GM20000 (cell line): ENCODE data around the gene CYP2A7.
"Not testable (repeated sequence)": the region's sequence is repeated elsewhere in the genome, so short reads cannot be mapped to it uniquely, and the experiment has no call there.

Experiments
- DNase-seq: peaks from one replicate; pipeline ENCODE4 v3.0.0; 2012; ENCODE audit warnings: low spot score
- CTCF ChIP-seq: IDR thresholded peaks from 2 replicates; pipeline ENCODE4 v1.5.1; 2012; ENCODE audit warnings: mild to moderate bottlenecking, control low read depth; ENCODE audit errors: extremely low read depth, missing control alignments

The CYP2A7 gene, protein sequence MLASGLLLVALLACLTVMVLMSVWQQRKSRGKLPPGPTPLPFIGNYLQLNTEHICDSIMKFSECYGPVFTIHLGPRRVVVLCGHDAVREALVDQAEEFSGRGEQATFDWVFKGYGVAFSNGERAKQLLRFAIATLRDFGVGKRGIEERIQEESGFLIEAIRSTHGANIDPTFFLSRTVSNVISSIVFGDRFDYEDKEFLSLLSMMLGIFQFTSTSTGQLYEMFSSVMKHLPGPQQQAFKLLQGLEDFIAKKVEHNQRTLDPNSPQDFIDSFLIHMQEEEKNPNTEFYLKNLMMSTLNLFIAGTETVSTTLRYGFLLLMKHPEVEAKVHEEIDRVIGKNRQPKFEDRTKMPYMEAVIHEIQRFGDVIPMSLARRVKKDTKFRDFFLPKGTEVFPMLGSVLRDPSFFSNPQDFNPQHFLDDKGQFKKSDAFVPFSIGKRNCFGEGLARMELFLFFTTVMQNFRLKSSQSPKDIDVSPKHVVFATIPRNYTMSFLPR

DNA sequence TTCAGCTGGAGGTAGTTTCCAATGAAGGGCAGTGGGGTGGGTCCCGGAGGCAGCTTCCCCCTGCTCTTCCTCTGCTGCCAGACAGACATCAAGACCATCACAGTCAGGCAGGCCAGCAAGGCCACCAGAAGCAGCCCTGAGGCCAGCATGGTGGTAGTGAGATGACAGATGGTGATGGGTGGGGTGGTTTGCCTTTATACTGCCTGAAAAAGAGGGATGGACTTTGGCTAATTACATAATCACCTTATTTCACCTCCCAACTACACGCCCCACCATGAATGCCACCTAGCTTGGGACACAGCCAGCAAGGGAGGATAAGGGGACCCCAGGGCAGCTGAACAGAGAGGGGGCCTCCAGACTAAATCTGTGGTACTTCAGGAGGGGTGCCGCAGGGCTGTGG, at the start of gene CYP2A7:
Gene CYP2A7, minus strand, starts transcription at position 170 of the 400 bp plus-strand sequence. Its CDS starts 21 bp downstream, at position 149.
- not testable (repeated sequence) for DNase-seq

DNA sequence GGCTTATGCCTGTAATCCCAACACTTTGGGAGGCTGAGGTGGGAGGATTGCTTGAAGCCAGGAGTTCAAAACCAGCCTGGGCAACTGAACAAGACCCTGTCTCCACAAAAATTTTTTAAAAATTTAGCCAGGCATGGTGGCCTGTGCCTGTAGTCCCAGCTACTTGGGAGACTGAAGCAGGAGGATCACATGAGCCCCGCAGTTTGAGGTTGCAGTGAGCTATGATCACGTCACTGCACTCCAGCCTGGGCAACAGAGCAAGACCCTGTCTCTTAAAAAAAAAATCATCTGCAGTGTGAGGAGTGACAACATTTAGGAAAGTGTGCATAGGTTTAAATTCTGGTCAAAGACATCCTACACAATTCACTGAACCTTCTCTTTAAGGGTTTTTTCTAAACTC, 48.8 kb upstream of the CYP2A7 start:
- DNase-seq = not testable (repeated sequence)

- DNase-seq = not testable (repeated sequence)
These were observed 47.9 kb upstream of the CYP2A7 start for GRCh38 chr19:40929942-40930341.

- TF ChIP-seq CTCF = no peak
- no peak for DNase-seq
These were observed 46.8 kb upstream of the CYP2A7 start for GRCh38 chr19:40928850-40929249.

DNA sequence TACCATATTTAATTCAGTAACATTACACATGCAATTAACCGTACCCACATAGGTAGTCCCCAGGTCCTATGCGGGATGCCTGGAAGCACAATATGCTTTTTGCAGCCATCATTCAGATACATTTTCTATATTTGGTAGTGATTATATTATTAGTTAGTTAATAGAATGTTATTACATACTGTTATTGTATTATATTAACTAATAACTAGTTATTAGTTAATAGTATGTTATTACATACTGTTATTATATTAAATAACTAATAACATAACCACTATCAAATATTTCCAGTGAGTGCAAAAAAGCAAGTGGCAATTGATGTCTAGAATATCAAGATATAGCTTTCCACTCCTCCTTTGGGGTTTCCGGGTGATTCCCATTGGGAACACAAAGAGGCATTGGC, 45.5 kb upstream of the CYP2A7 start:
- TF ChIP-seq CTCF = no peak
- DNase-seq = no peak

- not testable (repeated sequence) for DNase-seq
These were observed 44.2 kb upstream of the CYP2A7 start for GRCh38 chr19:40926276-40926675.

GRCh38 chr19:40923934-40924391, 41.9 kb upstream of the CYP2A7 start:
- DNase-seq = no peak
- TF ChIP-seq CTCF = no peak

DNA sequence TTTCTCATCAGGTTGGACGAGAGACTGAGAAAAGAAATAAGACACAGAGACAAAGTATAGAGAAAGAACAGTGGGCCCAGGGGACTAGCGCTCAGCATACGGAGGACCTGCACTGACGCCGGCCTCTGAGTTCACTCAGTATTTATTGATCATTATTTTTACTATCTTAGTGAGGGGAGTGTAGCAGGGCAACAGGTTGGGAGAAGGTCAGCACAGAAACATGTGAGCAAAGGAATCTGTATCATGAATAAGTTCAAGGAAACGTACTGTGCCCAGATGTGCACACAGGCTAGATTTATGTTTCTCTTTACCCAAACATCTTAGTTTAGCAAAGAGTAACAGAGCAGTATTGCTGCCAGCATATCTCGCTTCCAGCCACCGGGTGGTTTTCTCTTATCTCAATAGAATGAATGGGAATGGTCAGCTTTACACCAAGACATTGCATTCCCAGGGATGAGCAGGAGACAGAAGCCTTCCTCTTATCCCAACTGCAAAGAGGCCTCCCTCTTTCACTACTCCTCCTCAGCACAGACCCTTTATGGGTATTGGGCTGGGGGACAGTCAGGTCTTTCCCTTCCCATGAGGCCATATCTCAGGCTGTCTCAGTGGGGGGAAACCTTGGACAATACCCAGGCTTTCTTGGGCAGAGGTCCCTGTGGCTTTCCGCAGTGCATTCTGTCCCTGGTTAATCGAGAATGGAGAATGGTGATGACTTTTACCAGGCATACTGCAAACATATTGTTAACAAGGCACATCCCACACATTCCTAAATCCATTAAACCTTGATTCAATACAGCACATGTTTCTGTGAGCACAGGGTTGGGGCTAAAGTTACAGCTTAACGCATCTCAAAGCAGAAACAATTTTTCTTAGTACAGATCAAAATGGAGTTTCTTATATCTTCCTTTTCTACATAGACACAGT, 40.5 kb upstream of the CYP2A7 start:
- not testable (repeated sequence) for DNase-seq

DNA sequence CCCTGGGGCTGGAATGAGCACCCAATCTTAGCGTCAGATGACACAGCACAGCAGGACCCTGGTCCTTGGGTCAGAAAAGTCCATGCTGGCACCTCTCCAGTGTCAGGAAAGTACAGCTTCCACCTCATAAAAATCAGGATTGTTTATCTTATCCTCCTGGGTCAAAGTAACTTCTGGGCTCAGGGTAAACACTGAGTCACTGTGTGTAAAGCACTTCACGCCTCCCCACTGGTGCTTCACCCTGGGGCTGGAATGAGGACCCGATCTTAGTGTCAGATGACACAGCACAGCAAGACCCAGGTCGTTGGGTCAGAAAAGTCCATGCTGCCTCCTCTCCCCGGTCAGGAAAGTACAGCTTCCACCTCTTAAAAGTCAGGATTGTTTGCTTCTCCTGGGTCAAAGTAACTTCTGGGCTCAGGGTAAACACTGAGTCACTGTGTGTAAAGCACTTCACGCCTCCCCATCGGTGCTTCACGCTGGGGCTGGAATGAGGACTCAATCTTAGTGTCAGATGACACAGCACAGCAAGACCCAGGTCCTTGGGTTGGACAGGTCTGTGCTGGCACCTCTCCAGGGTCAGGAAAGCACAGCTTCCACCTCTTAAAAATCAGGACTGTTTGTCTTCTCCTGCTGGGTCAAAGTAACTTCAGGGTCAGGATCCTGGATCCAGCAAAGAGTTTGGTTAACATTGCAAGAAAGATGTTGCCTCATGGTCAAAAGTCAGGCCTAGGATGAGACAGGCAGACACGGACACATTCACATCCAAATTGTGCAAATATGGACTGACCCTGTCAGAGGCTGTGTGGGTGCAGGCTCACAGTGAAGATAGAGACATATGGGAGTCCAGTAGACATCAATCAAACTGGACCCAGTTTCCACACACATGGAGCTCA, 39.2 kb upstream of the CYP2A7 start:
- no peak for TF ChIP-seq CTCF
- no peak for DNase-seq
